Fibroblast of skin of abdomen (primary cell): Measurements from ENCODE around the gene RNF11.

ENCODE experiments used
- DNase-seq: peaks from one replicate; pipeline ENCODE4 v3.0.0-alpha.2; 2013

The RNF11 gene

GRCh38 chr1:51316113-51316845, 80.2 kb downstream of the RNF11 start:
- no peak for DNase-seq

DNA sequence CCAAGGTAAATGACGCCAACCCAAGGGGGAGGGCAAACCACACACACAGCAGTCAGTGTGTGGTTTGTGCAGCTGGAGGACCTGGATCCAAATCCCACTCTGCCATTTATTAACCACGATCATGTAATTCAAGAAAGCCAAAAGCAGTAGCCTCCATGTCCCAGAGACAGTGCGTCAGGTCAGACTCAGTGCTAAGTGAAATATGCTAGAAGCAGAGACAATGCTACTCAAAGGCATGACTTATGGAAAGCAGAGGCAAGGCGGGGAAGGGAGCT, 80.7 kb downstream of the RNF11 start:
- no peak for DNase-seq

DNA sequence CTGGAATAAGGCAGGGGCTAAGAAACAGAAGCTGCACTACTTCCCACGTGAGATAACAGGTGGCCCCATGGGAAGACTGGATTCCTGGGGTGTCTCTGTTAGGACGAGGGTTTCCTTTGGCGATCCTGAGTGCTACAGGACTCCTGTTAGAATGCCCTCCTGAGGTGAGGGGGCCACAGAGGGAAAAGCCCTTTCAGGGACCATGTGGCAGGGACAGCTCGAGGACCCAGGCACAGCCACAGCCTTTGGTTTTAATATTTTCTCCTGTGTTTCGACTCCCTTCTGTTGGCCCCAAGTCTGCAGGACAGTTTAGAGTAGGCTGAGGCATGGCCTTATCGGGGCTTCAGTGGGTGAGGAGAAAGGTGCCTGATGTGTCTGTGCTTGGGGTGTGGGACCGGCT, 81.7 kb downstream of the RNF11 start:
- DNase-seq: no peak

GRCh38 chr1:51320967-51321923, 85.2 kb downstream of the RNF11 start:
- DNase-seq: no peak

- no peak for DNase-seq
Observed at GRCh38 chr1:51321924-51322280, 85.8 kb downstream of the RNF11 start.

- no peak for DNase-seq
Observed at GRCh38 chr1:51322417-51323101, 86.5 kb downstream of the RNF11 start.
